ENCODE data around the gene FCER1A.

FCER1A gene

GRCh38 chr1:159352436-159352835 lies 50.3 kb downstream of the FCER1A start:
- no peak for DNase-seq (ENCODE audit: low spot score)

Data from LoVo (cell line).